HFF-Myc (cell line): ENCODE data around the gene PSMA6.
"Not testable (repeated sequence)": the region's sequence is repeated elsewhere in the genome, so short reads cannot be mapped to it uniquely, and the experiment has no call there.

Experiments
- DNase-seq: peaks from one replicate; pipeline ENCODE4 v3.0.0-alpha.2; 2011; ENCODE audit warnings: low read depth; ENCODE audit errors: extremely low read depth
- H3K4me3 ChIP-seq: replicated peaks from 2 replicates; pipeline ENCODE4 v1.5.1; 2011; ENCODE audit warnings: low read depth, mild to moderate bottlenecking, control low read depth, low read length
- TF ChIP-seq, protein P1 (sequence below): IDR thresholded peaks from 2 replicates; pipeline ENCODE4 v1.5.1; 2012; ENCODE audit warnings: mild to moderate bottlenecking, low read depth, low read length, control low read depth; ENCODE audit errors: missing control alignments

PSMA6 gene

GRCh38 chr14:35248476-35248788, 43.8 kb upstream of the PSMA6 start:
- DNase-seq: no peak
- no peak overlapping the region for H3K4me3 ChIP-seq
- TF ChIP-seq, protein P1, sequence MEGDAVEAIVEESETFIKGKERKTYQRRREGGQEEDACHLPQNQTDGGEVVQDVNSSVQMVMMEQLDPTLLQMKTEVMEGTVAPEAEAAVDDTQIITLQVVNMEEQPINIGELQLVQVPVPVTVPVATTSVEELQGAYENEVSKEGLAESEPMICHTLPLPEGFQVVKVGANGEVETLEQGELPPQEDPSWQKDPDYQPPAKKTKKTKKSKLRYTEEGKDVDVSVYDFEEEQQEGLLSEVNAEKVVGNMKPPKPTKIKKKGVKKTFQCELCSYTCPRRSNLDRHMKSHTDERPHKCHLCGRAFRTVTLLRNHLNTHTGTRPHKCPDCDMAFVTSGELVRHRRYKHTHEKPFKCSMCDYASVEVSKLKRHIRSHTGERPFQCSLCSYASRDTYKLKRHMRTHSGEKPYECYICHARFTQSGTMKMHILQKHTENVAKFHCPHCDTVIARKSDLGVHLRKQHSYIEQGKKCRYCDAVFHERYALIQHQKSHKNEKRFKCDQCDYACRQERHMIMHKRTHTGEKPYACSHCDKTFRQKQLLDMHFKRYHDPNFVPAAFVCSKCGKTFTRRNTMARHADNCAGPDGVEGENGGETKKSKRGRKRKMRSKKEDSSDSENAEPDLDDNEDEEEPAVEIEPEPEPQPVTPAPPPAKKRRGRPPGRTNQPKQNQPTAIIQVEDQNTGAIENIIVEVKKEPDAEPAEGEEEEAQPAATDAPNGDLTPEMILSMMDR: no peak

GRCh38 chr14:35250319-35250718, 41.9 kb upstream of the PSMA6 start:
- DNase-seq: no peak
- no peak overlapping the region for H3K4me3 ChIP-seq
- TF ChIP-seq, protein P1: no peak

- TF ChIP-seq, protein P1: no peak
These were observed 39.7 kb upstream of the PSMA6 start for GRCh38 chr14:35252451-35252868.

DNA sequence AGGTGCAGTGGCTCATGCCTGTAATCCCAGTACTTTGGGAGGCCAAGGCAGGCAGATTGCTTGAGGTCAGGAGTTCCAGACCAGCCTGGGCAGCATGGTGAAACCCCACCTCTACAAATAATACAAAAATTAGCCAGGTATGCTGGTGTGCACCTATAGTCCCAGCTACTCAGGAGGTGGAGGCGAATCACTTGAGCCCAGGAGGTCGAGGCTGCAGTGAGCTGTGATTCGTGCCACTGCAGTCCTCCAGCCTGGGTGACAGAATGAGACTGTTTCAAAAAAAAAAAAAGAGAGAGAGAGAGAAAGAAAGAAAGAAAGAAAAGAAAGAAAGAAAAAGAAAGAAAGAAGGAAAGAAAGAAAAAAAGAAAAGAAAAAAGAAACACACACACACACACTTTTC, 39.1 kb upstream of the PSMA6 start:
- not testable (repeated sequence) for DNase-seq

More at GRCh38 chr14:35252451-35252868, 39.7 kb upstream of the PSMA6 start:
- no peak overlapping the region for H3K4me3 ChIP-seq
- no peak for DNase-seq

DNA sequence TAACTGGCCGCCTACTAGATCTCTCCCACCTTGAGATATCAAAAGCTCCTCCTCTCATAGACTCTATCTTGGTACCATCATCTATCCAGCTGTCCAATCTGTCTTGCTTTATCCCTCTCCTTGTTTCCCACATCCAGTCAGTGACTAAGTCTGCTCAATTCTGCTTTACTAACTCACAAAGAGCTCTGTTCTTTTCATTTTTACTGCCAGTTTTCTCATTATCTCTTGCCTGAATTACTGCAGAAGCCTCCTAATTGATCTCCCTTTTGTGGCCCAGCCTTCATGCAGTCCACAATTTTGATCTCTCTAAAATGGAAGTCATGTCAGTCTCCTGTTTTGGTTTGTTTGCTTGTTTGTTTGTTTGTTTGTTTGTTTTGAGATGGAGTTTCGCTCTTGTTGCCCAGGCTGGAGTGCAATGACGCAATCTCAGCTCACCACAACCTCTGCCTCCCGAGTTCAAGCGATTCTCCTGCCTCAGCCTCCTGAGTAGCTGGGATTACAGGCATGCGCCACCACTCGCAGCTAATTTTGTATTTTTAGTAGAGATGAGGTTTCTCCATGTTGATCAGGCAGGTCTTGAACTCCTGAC, 38.1 kb upstream of the PSMA6 start:
- not testable (repeated sequence) for H3K4me3 ChIP-seq, DNase-seq

More for the DNA sequence above, 39.1 kb upstream of the PSMA6 start:
- H3K4me3 ChIP-seq: not testable (repeated sequence)

DNA sequence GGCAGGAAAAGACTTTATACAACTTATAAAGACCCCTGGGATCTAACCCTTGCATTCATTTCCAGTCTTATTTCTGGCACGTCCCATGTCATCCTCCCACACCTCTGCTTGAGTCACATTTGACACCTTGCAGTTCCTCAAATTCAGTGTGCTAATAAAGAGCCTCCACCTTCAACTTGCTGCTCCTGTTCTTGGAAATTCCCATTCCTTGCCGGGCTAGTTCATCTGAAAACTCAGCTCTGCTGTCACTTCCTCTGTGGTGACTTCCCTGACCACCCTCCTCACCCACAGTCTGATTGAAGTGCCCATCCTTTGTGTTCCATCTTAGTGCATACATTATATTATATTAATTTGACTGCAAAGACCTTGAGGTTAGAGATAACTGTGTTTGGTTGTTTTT, 37.4 kb upstream of the PSMA6 start:
- H3K4me3 ChIP-seq: no peak overlapping the region
- DNase-seq: no peak
- TF ChIP-seq, protein P1: no peak

DNA sequence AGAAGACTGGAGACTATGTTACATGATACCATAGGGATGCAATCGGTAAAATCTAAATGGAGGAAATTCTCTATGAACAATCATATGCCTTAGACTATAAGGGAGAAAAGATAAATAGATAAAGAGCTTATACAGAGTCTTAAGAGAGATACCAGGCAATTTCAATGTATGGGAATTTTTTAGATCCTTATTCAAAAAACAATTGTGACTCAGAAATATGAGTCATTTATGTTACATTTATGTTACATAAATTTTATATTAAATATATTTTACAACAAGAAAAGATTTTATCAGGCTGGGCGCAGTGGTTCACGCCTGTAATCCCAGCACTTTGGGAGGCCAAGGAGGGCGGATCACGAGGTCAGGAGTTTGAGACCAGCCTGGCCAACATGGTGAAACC, 36.5 kb upstream of the PSMA6 start:
- no peak for DNase-seq
- TF ChIP-seq, protein P1: no peak
- no peak overlapping the region for H3K4me3 ChIP-seq

DNA sequence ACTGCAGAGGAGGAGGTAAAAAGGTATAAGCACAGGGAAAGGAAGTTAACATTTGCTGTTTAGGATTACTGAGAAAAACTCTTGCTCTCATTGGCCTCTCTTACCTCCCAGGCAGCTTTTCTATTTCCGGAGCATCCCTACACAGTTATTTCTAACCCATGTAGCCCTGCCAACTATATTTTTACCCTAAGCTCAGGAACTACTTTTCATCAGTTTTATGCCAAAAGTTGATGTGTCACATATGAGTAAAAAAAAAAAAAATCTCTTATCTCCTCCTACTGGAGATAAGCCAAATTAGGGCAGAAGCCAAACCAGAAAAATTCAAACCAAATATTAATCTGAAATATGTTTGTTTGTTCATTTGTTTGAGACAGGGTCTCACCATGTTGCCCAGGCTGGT, 34.4 kb upstream of the PSMA6 start:
- H3K4me3 ChIP-seq: no peak overlapping the region
- TF ChIP-seq, protein P1: no peak
- DNase-seq: no peak
